ENCODE measurements around the gene RHBG. TPM values are rescaled to one million over a fixed set of nuclear protein-coding genes. Genes with fewer than 3 reads are reported as not detected.

RHBG gene
- total RNA-seq, 1 experiment from 2014 or later, result 5.7 TPM

DNA sequence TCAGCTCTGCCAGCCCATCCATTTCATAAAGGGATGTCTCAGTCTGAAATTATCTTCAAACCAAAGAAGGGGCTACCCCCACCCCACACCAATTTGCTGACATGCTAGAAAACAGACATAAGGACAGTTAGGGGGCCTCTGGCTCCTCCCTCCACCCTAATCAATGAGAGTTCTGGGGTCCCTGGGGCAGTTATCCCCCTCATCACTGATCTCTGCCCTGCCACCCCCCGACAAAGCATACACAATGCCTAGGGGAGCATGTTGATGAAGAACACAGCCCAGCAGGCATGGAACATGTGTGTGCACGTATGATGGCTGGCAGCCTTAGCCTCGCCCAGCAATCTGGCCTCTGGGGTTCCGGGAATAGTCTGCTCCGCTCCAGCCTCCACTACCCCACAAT is 58.9 kb downstream of the RHBG start:
- ATAC-seq (no peak), DNase-seq (ENCODE audit: low read depth, low spot score) (no peak)
- intact Hi-C loops (cut with micrococcal nuclease), result no loop called here
- TF ChIP-seq, protein P1, sequence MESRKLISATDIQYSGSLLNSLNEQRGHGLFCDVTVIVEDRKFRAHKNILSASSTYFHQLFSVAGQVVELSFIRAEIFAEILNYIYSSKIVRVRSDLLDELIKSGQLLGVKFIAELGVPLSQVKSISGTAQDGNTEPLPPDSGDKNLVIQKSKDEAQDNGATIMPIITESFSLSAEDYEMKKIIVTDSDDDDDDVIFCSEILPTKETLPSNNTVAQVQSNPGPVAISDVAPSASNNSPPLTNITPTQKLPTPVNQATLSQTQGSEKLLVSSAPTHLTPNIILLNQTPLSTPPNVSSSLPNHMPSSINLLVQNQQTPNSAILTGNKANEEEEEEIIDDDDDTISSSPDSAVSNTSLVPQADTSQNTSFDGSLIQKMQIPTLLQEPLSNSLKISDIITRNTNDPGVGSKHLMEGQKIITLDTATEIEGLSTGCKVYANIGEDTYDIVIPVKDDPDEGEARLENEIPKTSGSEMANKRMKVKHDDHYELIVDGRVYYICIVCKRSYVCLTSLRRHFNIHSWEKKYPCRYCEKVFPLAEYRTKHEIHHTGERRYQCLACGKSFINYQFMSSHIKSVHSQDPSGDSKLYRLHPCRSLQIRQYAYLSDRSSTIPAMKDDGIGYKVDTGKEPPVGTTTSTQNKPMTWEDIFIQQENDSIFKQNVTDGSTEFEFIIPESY (IDR thresholded peaks at IDR 0.05; ENCODE audit: extremely low read depth, insufficient replicate concordance, low read length), result no peak
- no peak for TF ChIP-seq SP1 (IDR thresholded peaks at IDR 0.05; ENCODE audit: low read depth)
- no peak for TF ChIP-seq FOSL1 (IDR thresholded peaks at IDR 0.05; ENCODE audit: low read depth)
- TF ChIP-seq RAD21 (IDR thresholded peaks at IDR 0.05; ENCODE audit: low read depth), result no peak
- TF ChIP-seq, protein P2, sequence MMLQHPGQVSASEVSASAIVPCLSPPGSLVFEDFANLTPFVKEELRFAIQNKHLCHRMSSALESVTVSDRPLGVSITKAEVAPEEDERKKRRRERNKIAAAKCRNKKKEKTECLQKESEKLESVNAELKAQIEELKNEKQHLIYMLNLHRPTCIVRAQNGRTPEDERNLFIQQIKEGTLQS (IDR thresholded peaks at IDR 0.05), result no peak
- TF ChIP-seq YY1 (IDR thresholded peaks at IDR 0.05; ENCODE audit: extremely low read depth, insufficient replicate concordance, low read depth, low read length), result no peak
- no peak for TF ChIP-seq SRF (IDR thresholded peaks at IDR 0.05; ENCODE audit: low read depth)
- TF ChIP-seq CEBPB (IDR thresholded peaks at IDR 0.05; ENCODE audit: low read depth), result no peak
- TF ChIP-seq EZH2 (IDR thresholded peaks at IDR 0.05), result no peak
- TF ChIP-seq ZFX (IDR thresholded peaks at IDR 0.05), result no peak
- no peak for TF ChIP-seq EZH2phosphoT487 (IDR thresholded peaks at IDR 0.05; ENCODE audit: borderline replicate concordance)
- TF ChIP-seq, protein P3, sequence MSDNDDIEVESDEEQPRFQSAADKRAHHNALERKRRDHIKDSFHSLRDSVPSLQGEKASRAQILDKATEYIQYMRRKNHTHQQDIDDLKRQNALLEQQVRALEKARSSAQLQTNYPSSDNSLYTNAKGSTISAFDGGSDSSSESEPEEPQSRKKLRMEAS (IDR thresholded peaks at IDR 0.05), result no peak
- no peak for TF ChIP-seq POLR2A (IDR thresholded peaks at IDR 0.05; ENCODE audit: borderline replicate concordance, extremely low read depth, insufficient read depth, insufficient read length)
- no peak for TF ChIP-seq ZNF274 (IDR thresholded peaks at IDR 0.05; ENCODE audit: low read depth, low read length)
- TF ChIP-seq, protein P4, sequence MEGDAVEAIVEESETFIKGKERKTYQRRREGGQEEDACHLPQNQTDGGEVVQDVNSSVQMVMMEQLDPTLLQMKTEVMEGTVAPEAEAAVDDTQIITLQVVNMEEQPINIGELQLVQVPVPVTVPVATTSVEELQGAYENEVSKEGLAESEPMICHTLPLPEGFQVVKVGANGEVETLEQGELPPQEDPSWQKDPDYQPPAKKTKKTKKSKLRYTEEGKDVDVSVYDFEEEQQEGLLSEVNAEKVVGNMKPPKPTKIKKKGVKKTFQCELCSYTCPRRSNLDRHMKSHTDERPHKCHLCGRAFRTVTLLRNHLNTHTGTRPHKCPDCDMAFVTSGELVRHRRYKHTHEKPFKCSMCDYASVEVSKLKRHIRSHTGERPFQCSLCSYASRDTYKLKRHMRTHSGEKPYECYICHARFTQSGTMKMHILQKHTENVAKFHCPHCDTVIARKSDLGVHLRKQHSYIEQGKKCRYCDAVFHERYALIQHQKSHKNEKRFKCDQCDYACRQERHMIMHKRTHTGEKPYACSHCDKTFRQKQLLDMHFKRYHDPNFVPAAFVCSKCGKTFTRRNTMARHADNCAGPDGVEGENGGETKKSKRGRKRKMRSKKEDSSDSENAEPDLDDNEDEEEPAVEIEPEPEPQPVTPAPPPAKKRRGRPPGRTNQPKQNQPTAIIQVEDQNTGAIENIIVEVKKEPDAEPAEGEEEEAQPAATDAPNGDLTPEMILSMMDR (IDR thresholded peaks at IDR 0.05 in 2 of 3, conservative IDR thresholded peaks at IDR 0.05 in 1 of 3; ENCODE audit: borderline replicate concordance in 1 of 3, insufficient read depth in 1 of 3, low read depth in 2 of 3, low read length in 2 of 3), result no peak
- TF ChIP-seq, protein P5, sequence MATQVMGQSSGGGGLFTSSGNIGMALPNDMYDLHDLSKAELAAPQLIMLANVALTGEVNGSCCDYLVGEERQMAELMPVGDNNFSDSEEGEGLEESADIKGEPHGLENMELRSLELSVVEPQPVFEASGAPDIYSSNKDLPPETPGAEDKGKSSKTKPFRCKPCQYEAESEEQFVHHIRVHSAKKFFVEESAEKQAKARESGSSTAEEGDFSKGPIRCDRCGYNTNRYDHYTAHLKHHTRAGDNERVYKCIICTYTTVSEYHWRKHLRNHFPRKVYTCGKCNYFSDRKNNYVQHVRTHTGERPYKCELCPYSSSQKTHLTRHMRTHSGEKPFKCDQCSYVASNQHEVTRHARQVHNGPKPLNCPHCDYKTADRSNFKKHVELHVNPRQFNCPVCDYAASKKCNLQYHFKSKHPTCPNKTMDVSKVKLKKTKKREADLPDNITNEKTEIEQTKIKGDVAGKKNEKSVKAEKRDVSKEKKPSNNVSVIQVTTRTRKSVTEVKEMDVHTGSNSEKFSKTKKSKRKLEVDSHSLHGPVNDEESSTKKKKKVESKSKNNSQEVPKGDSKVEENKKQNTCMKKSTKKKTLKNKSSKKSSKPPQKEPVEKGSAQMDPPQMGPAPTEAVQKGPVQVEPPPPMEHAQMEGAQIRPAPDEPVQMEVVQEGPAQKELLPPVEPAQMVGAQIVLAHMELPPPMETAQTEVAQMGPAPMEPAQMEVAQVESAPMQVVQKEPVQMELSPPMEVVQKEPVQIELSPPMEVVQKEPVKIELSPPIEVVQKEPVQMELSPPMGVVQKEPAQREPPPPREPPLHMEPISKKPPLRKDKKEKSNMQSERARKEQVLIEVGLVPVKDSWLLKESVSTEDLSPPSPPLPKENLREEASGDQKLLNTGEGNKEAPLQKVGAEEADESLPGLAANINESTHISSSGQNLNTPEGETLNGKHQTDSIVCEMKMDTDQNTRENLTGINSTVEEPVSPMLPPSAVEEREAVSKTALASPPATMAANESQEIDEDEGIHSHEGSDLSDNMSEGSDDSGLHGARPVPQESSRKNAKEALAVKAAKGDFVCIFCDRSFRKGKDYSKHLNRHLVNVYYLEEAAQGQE (IDR thresholded peaks at IDR 0.05; ENCODE audit: low read depth), result no peak
- TF ChIP-seq CBX3 (IDR thresholded peaks at IDR 0.05; ENCODE audit: low read depth), result no peak
- TF ChIP-seq EGR1 (IDR thresholded peaks at IDR 0.05; ENCODE audit: low read depth), result no peak
- no peak overlapping the region for H3K4me2 ChIP-seq (ENCODE audit: low read length)
- H3K4me1 ChIP-seq (ENCODE audit: control insufficient read depth in 1 of 2, insufficient read depth in 2 of 2, low read length in 2 of 2), result peaks cover under 1 to 4% of the 10 kb centered on the region in 2 experiments; a peak in 2 of 4 replicates
- H4K20me1 ChIP-seq (ENCODE audit: insufficient read depth), result no peaks in the 10 kb centered on the region
- H3K9me2 ChIP-seq (ENCODE audit: insufficient read depth), result no peaks in the 10 kb centered on the region
- ChIA-PET RAD21 (ENCODE audit: low non-redundant PET in 1 of 2, low total read pairs in 2 of 2, uncharacterized antibody in 2 of 2, unreplicated experiment in 2 of 2) (no interaction called here), CTCF (interaction anchor here (1.3 kb wide), 1 partner anchor 42 kb away, joined by 4 read pairs; no protein-coding TSS in a partner anchor), POLR2A (no interaction called here)
- H3K9me3 ChIP-seq (ENCODE audit: control insufficient read depth in 1 of 2, insufficient read depth in 1 of 2, low read depth in 1 of 2, low read length in 2 of 2), result no peaks in the 10 kb centered on the region
- no peak overlapping the region for H2AFZ ChIP-seq (ENCODE audit: low read depth, low read length, poor library complexity, severe bottlenecking)
- H3K4me3 ChIP-seq (replicated peaks in 1 of 2; ENCODE audit: low read depth in 1 of 2, low read length in 2 of 2), result no peak overlapping the region
- H3K36me3 ChIP-seq (ENCODE audit: control insufficient read depth in 1 of 2, insufficient read depth in 2 of 2, low read length in 2 of 2), result no peaks in the 10 kb centered on the region
- no peak overlapping the region for H3K27ac ChIP-seq (ENCODE audit: low read depth, low read length)
- H3K27me3 ChIP-seq (ENCODE audit: insufficient read depth, low read length), result peaks cover 8% of the 10 kb centered on the region; the same call in 1 of the 2 replicates
- no peak overlapping the region for H3K9ac ChIP-seq (ENCODE audit: low read length)
- H3K79me2 ChIP-seq (ENCODE audit: insufficient read depth, low read length), result no peaks in the 10 kb centered on the region
- no TSS peak for BruUV-seq (replicated peaks)
